EH (cell line): ENCODE results near the gene SIGLEC1.

Experiments used
- DNase-seq: peaks from one replicate; pipeline ENCODE4 v3.0.0-alpha.2; 2015; ENCODE audit warnings: low read depth

SIGLEC1 gene

DNA sequence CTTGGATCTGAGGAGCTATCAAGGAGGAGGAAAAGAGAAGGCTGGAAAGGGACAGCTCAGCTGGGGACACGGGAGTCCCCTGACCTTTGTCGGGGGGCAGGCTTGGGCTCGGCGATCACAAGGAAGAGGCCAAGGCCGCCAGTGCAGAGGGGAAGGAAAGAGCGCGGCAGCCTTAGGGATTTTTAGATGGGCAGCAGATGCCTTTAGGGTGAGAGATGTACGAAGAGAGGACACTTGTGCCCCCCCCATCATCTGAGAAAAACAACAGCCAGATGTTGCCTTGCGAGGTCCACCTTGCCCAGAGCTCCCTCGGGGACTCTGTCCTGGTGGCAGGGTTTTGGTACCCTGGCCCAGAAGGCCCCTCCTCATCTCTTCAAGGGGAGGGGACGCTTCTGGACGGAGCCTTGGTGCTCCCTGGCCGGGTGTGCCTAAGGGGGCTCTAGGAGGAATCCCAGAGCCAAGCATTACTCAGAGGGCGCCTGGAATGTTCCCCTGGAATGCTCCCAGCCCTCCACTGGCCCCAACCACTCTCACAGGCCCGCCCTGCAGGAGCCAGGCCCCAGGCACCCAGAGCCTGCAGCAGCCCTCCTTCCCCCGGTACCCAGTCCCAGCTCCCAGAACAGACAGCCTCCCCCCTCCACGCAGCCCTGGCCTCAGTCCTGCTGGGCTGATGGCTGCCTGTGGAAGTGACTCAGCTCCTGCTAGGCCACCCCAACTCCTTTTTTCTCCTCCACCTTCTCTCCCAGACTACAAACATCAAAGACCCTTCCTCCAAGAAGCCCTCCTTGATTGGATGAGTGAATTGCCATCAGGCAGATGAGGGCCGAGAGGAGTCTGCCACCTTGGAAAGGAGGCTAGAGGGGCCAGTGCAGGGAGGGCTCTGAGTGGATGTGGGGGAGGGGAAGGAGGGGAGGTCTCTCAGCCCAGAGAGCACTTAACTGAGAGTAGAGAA is 32.4 kb downstream of the SIGLEC1 start:
- DNase-seq = peak; percentile 94

DNA sequence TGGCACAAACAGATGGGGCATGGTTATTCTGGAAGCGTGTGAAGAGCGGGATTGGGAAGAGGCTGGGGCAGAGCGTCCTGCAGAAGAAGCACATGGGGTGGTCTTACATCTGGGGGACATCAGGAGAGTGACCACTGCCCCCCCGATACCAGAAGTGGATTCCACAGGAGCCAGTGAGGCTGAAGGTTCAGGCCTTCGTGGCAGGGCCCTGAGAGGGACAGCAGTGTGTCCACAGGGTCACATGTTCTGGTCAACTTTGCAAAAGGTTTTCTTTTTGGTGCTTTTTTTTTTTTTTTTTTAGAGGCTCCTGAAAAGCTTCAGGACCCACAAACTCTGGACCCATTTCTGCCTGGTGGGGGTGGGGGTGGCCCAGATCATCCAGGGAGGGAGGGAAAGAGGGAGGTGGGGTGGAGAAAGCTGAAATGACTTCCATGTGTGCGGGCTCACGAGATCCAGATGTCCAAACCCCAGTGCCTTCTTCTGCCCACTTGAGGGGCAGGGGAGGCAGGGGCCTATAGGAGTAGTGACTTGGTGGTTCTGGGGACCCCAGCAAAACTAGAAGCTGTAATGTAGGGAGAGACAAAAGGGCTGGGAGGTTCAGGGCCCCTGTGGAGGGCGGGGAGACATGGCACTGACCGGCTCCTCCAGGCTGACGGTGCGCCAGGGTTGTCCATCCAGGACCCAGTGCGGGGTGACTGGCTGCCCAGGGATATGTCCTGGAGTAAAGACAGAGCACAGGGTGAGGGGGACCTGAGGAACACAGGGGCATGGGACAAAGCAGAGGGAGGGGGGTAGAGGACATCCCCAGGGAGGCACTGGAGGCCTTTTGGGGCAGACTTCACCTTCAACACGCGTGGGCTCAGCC is 33.3 kb downstream of the SIGLEC1 start:
- peak; percentile 64 for DNase-seq

DNA sequence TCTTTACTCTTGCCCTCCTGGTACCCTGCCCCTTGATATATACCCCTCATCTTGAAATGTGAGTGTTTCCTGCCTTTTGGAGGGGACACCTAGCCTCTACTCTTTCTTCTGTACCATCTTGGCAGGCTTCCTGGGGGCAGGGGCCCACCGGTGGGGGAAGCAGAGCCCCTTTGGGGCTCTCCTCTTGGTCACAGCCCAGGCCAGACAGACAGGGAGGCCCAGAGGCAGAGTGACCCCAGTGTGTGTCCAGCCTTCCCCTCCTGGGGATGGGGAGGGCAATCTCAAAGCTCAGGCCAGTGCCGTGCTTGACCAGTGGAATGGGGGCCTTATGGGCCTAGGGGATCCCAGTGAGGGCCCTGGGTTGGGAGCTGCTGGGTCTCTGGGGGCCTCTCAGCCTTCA is 34.2 kb downstream of the SIGLEC1 start:
- DNase-seq = no peak

DNA sequence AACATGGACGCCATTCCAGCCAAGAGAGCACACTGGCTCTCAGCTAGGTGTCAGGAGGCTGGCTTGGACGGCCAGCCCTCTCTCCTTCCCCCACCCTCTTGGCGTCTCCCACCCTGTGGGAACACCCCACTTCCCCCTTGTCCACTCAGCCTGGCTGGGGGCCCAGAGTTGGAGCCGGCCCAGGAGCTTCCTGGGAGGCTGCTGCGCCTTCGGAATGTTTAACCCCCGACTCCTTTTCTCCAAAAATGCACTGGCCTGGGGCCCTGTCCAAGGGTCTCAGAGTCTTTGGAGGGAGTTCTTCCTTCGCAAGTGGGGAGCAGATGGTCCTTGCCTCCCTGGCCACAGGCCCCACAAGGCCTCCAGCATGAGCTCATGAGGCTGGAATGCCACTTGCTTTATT is 34.7 kb downstream of the SIGLEC1 start:
- peak; percentile 67 for DNase-seq

DNA sequence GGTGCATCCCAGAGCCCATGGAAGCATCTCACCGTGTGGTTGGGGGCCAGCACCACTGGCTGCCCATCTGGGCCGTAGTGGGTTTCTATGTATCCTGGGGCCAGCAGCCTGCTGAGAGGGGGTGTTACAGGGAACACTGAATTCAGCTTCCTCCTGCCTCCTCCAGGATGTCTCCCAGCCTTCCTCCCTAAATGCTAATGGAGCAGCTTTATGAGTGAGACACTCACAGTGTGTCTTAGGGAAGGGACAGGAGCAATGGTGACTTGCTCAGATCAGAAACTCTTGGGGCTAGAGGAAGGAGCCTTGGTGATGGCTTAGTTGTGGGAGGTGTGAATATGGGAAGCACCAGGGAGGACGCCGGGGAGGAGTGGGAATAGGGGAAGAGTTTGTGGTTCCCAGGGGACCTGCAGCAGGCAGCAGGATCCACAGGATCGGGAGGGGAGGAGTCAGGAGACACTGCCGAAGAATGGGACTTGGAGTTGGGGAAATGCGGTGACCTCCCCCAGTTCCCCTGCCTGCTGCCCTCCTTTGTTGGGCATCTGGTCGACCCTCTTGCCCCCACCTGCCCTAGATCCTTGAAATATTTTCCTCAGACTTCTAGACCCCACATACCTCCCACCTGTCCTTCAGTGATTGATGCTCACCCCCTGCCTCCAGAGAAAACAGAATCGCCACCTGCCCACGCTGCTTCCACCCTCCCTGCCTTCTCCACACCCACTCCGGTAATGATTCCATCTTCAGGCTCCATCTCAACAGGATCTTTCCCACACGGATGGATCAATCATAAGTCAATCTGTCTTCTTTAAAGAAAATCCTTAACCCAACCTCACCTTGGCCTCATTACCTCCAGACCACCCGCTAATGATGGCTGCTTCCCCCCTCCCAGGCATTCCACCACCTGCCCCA is 37.2 kb downstream of the SIGLEC1 start:
- no peak for DNase-seq

DNA sequence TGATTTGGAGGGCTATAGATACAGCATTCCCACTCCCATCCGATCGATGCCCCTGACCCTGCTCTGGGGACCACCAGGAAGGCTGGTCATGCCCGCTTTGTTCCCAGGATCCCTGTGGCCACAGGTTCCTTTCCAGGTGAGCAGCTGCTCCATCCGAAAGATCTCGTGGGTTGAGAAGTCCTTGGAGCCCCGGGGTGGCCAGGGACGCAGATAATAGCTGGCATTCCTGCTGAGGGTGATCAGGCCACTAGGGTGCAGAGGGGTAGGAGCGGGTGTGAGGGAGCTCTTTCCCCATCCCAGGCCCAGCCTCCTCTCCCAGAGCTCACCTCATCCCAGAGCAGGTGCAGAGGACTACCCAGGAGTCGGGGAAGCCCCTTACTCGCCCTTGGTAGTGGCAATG is 38.0 kb downstream of the SIGLEC1 start:
- no peak for DNase-seq

DNA sequence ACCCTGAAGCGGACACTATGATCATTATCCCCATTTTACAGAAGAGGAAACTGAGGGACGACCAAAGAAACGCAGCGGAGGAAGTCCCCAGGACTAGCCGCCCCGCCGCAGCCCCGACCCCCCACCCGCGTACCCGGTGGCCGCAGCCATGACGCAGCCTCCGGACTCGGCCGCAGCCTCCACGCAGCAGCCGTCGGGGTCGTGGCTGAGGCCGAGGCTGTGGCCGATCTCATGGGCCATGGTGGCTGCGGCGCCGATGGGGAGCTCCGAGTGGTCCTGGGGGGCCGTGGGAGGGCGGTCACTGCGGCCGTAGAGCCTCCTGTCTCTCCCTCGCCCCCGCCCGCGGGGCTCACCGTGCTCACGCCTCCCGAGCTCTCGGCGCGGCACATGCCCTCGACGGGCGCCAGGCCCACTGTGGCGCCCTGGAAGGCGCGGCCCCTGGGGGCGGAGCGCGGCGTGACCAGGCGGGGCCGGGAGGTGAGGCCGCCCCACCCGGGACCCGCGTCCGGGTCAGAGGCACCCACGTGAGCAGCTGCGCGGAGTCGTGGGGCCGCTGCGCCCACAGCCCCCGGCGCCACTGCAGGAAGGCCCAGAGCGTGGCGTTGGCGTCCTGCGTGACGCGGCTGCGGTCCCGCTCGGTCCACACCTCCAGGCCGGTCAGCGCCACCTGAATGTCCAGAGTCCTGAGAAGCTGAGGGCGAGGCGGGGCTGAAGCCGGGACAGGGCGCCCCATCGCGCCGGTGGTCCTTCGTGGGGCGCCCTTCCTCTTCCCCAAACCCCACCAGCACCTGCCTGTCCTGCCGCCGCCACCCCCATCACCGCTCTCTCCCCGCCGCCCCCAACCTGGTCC is 39.0 kb downstream of the SIGLEC1 start:
- no peak for DNase-seq

DNA sequence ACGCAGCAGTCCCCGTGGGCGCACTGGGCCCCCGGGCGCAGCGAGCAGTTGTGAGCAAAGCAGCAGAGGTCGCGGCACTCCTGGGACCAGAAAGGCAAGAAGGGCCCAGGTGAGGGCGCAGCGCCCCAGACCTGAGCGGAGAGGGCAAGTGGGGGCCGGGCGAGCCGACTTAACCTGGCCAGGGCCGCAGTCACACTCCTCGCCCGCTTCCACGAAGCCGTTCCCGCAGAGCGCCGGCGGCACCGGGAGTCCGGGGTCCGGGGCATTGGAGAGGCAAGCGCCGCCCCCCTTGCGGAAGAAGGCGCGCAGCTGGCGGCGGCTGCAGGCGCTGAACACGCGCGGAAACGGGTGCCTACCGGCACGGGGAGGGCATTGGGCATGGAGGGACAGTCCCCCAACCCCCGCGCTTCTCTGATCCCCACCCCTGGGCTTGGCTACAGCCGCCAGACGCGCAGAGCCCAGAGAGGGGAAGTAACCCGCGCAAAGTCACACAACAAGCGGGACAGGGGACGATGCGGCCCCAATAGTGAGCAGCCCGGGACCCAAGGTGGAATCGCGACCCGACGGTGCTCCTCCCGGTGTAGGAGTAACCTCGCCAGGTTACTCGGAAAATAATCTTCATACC is 39.7 kb downstream of the SIGLEC1 start:
- no peak for DNase-seq

DNA sequence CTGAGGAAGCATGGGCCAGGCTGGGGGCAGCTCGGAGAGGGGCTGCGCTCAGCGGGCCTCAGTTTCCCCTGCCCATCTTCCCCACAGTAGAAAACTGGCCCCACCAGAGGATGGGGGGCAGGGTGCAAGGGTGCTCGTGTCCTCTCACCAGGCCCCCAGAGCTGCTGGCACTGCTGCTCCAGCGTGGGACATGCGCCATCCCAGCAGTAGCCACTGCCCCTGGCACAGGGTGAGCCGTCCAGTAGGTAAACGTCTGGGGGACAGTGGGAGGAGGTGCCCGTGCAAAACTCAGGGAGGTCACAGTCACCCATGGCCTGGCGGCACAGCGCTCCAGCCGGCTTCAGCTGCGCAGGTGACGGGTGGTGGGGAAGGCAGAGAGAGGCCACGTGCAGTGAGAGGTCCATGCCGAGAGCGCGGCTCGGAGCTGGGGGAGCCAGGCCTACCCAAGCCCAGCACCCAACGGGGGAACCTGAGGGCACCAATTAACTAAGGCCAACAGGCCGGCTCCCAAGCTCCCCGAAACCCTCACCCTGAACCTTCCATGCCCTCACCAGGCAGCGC is 40.3 kb downstream of the SIGLEC1 start:
- no peak for DNase-seq

DNA sequence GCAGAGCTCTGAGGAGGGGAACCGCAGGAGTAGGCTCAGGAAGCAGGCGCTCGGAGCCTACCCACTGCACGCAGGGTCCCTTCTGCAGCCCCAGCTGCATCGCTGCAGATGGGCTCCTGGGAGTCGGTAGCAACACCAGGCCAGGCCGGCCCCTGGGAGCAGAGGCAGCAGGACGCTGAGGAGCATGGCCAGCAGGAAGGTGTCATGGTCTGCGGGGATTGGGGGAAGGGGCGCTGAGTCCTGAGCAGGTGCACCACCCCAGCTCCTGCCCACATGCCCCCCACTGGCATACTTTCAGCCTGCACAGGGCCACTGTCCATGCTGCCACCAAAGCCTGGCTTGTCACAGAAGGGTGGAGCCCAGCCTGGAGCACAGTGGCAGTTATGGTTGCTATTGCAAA is 41.5 kb downstream of the SIGLEC1 start:
- no peak for DNase-seq

DNA sequence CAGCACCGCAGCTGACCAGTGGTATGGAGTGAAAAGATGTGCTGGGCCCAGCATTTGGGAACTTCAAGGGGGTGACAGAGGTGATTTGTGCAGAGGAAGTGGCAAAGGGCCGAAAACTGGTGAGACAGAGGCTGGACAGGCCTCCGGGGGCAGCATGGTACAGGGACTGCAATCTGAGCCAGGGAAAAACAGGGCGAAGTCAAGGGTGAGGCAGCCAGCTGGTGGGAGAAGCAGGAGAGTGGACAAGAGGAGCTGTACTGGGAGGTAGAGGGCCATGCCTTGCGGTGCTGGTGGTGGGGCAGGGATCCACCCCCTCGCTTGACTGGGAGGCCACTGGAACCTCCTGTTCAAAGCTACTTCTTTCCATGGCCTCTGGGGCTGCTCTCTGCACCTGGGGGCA is 41.9 kb downstream of the SIGLEC1 start:
- DNase-seq = peak; percentile 64

DNA sequence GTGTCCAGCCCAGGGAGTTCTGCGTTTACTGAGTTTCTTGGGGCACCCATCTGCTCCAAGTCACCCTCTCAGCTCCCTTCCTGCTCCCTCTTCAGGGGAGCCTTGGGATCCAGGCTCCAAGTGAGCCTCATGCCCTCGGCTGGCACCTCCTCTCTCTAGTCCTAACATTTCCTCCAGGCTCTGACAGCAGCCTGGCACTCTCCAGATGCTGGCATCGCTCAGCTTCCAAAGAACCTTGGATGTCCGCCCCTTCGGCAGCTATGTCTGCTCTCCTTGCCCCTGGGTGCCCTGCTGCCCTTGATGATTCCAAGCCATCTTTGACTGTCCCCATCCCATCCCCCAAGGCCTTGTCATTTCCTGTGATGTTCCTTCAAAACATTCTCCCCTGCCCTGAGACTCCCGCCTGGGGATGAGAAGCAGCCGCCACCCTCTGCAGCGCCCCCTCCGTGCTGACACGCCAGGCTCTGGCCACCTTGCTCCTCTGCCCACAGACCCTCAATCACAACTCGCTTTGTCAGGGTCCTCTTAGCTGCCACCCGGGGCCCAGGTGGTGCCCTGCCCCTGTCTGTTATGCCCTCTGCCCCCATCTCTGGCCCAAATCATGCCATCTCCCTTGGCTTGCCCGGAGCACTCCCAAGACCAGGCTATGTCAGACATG is 42.6 kb downstream of the SIGLEC1 start:
- DNase-seq = peak; percentile 44

DNA sequence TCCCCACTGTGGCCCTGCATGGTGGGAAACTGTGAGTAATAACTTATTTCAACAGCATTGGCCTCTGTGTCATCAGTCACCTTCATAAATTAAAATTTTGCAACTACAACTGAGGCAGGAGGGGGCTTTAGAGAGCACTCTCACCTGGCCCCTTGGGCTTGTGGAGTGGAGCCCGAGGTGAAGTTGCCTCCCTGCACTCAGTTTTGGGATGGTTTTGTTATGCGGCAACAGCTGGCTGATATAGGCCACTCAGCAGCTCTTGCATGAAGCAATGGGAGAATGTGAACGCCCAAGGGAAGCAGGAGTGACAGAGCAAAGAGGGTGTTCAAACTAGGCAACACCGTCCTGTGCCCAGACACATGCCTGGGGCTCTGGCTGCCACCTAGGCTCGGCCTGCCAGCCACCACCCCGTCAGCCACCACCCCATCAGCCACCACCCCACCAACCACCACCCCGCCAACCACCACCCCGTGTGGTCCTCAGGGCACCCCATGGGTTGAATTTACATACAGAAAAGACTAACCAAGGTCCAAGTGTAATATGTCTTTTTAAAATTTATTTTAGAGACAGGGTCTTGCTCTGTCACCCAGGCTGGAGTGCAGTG is 44.9 kb downstream of the SIGLEC1 start:
- DNase-seq = no peak

DNA sequence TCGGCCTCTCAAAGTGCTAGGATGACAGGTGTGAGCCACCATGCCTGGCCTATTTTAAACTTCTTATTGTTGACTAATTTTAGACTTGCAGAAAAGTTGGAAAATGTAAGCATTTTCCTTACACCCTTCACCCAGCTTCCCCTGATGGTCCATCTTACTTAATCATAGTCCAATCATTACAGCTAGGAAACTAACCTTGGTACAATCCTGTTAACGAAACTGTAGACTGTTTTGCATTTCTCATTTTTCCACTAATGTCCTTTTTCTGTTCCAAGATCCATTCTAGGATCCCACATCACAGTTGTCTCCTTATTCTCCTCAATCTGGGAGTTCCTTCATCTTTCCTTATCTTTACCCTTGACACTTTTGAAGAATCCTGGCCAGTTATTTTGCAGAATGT is 48.5 kb downstream of the SIGLEC1 start:
- no peak for DNase-seq

DNA sequence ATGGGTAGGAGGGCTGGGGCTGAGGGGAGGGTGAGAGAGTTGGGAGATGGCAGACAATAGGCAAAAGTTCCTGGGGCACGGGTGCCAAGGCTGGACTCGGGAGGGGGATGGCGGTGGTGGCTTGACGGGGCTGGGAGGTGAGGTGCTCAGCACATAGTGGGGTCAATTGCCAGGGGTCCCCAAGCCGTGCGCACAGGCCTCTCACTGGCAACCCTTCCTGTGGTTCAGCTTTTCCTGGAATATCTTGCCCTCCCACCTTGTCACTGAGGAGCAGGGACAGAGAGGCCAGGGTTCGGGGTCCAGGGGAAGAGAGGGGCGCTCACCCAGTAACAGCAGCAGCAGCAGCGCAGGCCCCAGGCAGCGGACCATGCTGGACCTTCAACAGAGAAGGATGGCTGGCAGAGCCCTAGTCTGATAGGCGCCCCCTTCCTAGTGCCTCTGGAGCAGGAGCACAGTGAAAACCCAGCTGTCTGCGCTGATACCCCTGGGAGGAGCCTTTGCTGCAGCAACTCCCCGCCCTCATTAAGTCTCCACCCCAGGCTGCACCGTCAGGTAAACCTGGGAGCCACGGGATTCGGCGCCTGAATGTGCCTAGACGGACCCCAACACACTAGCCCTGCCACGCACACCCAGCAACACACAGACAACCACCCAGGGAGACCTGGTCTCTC is 49.2 kb downstream of the SIGLEC1 start, which contains the start of gene GFRA4:
GFRA4 (minus strand) TSS at position 369 of the 671 bp plus-strand sequence; CDS start at position 369, 0 bp downstream.
- no peak for DNase-seq
